ENCODE measurements around the gene STAB2. TPM values are rescaled to one million over a fixed set of nuclear protein-coding genes. Genes with fewer than 3 reads are reported as not detected.

Gene STAB2
- total RNA-seq, 1 experiment from 2014 or later: not detected

DNA sequence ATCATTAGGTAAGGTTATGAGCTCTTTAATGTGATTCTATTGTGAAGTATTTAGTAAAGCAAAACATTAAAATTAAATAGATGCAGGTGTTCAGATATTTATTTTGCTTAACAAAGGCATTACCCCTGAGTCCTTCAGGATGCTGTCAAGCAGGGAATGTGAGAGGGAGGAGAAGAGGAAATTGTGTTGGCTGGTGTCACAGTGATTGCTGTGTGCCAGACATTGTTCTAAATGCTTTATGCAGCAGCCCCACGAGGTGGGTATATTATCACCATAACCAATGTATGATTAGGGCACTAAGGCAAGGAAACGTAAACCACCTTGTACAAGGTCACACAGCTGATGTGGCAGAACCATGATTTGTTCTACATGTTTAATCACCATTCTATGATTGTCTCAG is 80.1 kb downstream of the STAB2 start:
- CTCF ChIA-PET: no interaction called here
- BruUV-seq (replicated peaks): no TSS peak
- no peaks in the 10 kb centered on the region for H3K36me3 ChIP-seq (ENCODE audit: control insufficient read depth in 1 of 2, insufficient read depth in 2 of 2, low read length in 2 of 2)

More for the DNA sequence above, 80.1 kb downstream of the STAB2 start:
- no peak for DNase-seq (ENCODE audit: low read depth, low spot score)
- RAD21 ChIA-PET (ENCODE audit: low non-redundant PET in 1 of 2, low total read pairs in 2 of 2, uncharacterized antibody in 2 of 2, unreplicated experiment in 2 of 2): no interaction called here
- intact Hi-C loops (cut with micrococcal nuclease): no loop called here
- Histone ChIP-seq H3K79me2 (ENCODE audit: insufficient read depth, low read length) (no peaks in the 10 kb centered on the region), H3K9me3 (ENCODE audit: control insufficient read depth in 1 of 2, insufficient read depth in 1 of 2, low read depth in 1 of 2, low read length in 2 of 2) (no peaks in the 10 kb centered on the region), H3K4me2 (ENCODE audit: low read length) (no peak overlapping the region), H3K4me3 (replicated peaks in 1 of 2; ENCODE audit: low read depth in 1 of 2, low read length in 2 of 2) (no peak overlapping the region), H2AFZ (ENCODE audit: low read depth, low read length, poor library complexity, severe bottlenecking) (no peak overlapping the region), H3K4me1 (ENCODE audit: control insufficient read depth in 1 of 2, insufficient read depth in 2 of 2, low read length in 2 of 2) (peaks cover 0 to 2% of the 10 kb centered on the region in 2 experiments; a peak in 1 of 4 replicates), H3K27ac (ENCODE audit: low read depth, low read length) (no peak overlapping the region), H3K27me3 (ENCODE audit: insufficient read depth, low read length) (peaks cover 47% of the 10 kb centered on the region), H3K9me2 (ENCODE audit: insufficient read depth) (no peaks in the 10 kb centered on the region), H3K9ac (ENCODE audit: low read length) (no peak overlapping the region), H4K20me1 (ENCODE audit: insufficient read depth) (no peaks in the 10 kb centered on the region)
- POLR2A ChIA-PET: no interaction called here
- TF ChIP-seq SIN3A (IDR thresholded peaks at IDR 0.05; ENCODE audit: low read depth) (no peak), MAX (IDR thresholded peaks at IDR 0.05) (no peak), FOSL1 (IDR thresholded peaks at IDR 0.05; ENCODE audit: low read depth) (no peak), EZH2 (IDR thresholded peaks at IDR 0.05) (no peak), JUND (IDR thresholded peaks at IDR 0.05) (no peak), REST (IDR thresholded peaks at IDR 0.05; ENCODE audit: low read depth) (no peak), RAD21 (IDR thresholded peaks at IDR 0.05; ENCODE audit: low read depth) (no peak), ELF1 (IDR thresholded peaks at IDR 0.05; ENCODE audit: borderline replicate concordance, low read depth) (no peak)
- no peak for ATAC-seq
